COLO668 (cell line): Measurements from ENCODE around the gene COL4A1.
"Not testable (repeated sequence)": the region's sequence is repeated elsewhere in the genome, so short reads cannot be mapped to it uniquely, and the experiment has no call there.

Experiments
- DNase-seq: peaks from one replicate; lab custom pipeline; 2025; ENCODE audit not compliant: unreplicated experiment; lab: John Stamatoyannopoulos, UW

The COL4A1 gene

GRCh38 chr13:110324026-110324749 is 17.2 kb upstream of the COL4A1 start:
- DNase-seq: no peak

GRCh38 chr13:110323172-110323891 is 16.4 kb upstream of the COL4A1 start:
- DNase-seq: no peak

GRCh38 chr13:110322828-110323171 is 15.8 kb upstream of the COL4A1 start:
- no peak for DNase-seq

- no peak for DNase-seq
These were observed 15.3 kb upstream of the COL4A1 start for GRCh38 chr13:110322126-110322827.

- not testable (repeated sequence) for DNase-seq
These were observed 14.6 kb upstream of the COL4A1 start for GRCh38 chr13:110321573-110321972.

- DNase-seq: no peak
These were observed 13.7 kb upstream of the COL4A1 start for GRCh38 chr13:110320645-110321044.

- DNase-seq: no peak
These were observed 13.0 kb upstream of the COL4A1 start for GRCh38 chr13:110319774-110320509.

- no peak for DNase-seq
These were observed 12.4 kb upstream of the COL4A1 start for GRCh38 chr13:110319397-110319773.

GRCh38 chr13:110318920-110319319 is 12.0 kb upstream of the COL4A1 start:
- DNase-seq: no peak

GRCh38 chr13:110317496-110318195 is 10.7 kb upstream of the COL4A1 start:
- DNase-seq: no peak

GRCh38 chr13:110317093-110317492 is 10.1 kb upstream of the COL4A1 start:
- DNase-seq: no peak

- no peak for DNase-seq
These were observed 9.2 kb upstream of the COL4A1 start for GRCh38 chr13:110316196-110316595.

- DNase-seq: no peak
These were observed 7.7 kb upstream of the COL4A1 start for GRCh38 chr13:110314516-110315245.

- not testable (repeated sequence) for DNase-seq
These were observed 6.8 kb upstream of the COL4A1 start for GRCh38 chr13:110313733-110314132.

GRCh38 chr13:110313261-110313660 is 6.3 kb upstream of the COL4A1 start:
- not testable (repeated sequence) for DNase-seq

GRCh38 chr13:110312339-110313031 is 5.5 kb upstream of the COL4A1 start:
- no peak for DNase-seq

GRCh38 chr13:110311443-110312338 is 4.7 kb upstream of the COL4A1 start:
- no peak for DNase-seq
